ENCODE data around the gene NAGS.

DNA sequence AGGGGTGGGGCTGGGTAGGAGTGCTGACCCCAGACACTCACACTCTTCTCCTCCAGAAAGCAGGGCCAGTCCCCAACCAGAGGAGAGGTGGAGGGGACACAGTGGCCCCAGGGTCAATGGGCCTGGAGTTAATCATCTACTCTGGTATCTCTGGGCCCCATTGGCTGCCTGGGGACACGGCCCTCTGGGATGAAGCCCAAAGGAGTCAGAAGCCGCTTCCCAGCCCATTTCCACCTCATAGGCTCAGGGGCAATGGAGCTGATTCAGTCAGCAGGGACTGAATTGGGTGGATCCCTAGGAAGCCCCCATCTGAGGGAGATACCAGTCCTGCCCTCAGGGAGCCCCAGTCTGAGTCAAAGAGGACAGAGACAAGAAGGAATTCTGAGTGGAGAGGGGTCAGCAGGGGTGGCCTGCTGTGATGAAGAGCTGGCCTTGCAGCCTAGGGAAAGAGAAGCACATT, 2.9 kb upstream of the NAGS start:
- TF ChIP-seq, protein P1, sequence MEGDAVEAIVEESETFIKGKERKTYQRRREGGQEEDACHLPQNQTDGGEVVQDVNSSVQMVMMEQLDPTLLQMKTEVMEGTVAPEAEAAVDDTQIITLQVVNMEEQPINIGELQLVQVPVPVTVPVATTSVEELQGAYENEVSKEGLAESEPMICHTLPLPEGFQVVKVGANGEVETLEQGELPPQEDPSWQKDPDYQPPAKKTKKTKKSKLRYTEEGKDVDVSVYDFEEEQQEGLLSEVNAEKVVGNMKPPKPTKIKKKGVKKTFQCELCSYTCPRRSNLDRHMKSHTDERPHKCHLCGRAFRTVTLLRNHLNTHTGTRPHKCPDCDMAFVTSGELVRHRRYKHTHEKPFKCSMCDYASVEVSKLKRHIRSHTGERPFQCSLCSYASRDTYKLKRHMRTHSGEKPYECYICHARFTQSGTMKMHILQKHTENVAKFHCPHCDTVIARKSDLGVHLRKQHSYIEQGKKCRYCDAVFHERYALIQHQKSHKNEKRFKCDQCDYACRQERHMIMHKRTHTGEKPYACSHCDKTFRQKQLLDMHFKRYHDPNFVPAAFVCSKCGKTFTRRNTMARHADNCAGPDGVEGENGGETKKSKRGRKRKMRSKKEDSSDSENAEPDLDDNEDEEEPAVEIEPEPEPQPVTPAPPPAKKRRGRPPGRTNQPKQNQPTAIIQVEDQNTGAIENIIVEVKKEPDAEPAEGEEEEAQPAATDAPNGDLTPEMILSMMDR (IDR thresholded peaks at IDR 0.05 in 2 of 3, conservative IDR thresholded peaks at IDR 0.05 in 1 of 3; ENCODE audit: borderline replicate concordance in 1 of 3, insufficient read depth in 1 of 3, low read depth in 2 of 3, low read length in 2 of 3): no peak
- no peak for TF ChIP-seq YY1 (IDR thresholded peaks at IDR 0.05; ENCODE audit: extremely low read depth, insufficient replicate concordance, low read depth, low read length)
- TF ChIP-seq POLR2AphosphoS5 (IDR thresholded peaks at IDR 0.05; ENCODE audit: low read depth, low read length): no peak
- TF ChIP-seq ZFX (IDR thresholded peaks at IDR 0.05): no peak
- TF ChIP-seq RAD21 (IDR thresholded peaks at IDR 0.05; ENCODE audit: low read depth): no peak
- TF ChIP-seq REST (IDR thresholded peaks at IDR 0.05; ENCODE audit: low read depth): no peak
- no peak for TF ChIP-seq SP1 (IDR thresholded peaks at IDR 0.05; ENCODE audit: low read depth)

Data from HCT116 (cell line).